COLO668 (cell line): ENCODE results near the gene C16orf86.

Experiments
- DNase-seq: peaks from one replicate; lab custom pipeline; 2025; ENCODE audit not compliant: unreplicated experiment; lab: John Stamatoyannopoulos, UW

C16orf86 gene

DNA sequence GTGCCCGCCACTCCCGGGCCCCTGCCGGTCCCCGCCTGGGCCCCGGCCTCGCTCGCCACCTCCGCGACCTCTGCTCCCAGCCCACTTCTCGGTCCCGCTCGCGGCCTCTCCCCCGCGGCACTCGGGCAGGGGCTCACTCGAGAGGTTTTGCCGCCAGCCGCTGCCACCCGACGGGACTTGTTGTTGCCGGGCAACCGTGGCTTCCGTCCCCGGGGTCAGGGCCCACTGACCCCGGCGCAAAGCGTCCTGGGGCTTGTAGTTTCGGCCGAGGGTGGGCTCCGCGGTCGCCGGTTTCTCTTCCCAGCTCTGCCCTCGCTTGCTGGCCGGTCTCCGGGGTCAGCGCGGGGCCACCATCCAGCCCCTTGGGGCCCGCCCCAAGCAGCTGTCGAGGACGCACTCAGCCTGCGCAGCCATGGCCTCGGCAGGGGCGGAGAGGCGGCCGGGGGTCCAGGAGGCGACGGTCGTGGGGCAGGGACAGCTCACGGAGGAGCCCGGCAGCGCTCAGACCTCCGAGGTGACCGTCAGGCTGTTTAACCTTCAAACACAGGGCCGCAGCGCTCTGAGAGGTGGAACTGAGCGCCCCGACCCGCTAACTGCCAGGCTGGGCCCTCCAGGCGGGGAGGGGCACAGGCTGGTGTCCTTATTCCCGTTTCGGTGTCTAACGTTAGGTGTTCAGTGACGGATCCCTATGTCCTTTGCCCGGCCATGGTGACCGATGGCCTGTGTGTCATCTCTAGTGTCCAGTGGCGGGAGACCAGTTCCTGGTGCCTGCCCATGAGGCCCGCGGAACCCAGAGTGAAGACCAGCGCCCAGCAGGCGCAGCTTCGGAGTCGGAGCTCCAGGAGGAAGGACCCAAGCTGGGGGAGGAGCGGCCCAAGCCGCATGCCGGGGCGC lies at the start of gene C16orf86, which contains the start of gene ENKD1:
Gene C16orf86 (plus strand): TSS at position 256 of the 894 bp plus-strand sequence. CDS start 157 bp downstream, at position 413.
Gene ENKD1 (minus strand): TSS at position 192 of the 894 bp plus-strand sequence. CDS start 308 bp downstream, outside the sequence.
- DNase-seq, result peak; percentile 92

DNA sequence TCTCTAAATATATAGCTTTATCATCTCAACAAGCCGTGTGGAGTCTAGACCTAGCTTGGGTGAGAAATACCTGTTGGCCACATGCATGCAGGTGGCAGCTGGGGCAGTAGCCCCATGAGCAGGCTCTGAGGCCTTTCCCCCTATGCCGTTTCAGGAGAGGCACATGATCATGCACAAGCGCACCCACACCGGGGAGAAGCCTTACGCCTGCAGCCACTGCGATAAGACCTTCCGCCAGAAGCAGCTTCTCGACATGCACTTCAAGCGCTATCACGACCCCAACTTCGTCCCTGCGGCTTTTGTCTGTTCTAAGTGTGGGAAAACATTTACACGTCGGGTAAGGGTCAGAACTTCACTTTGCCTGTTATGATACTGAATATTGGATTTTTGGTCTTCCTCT lies 38.4 kb upstream of the C16orf86 start:
- DNase-seq, result no peak

DNA sequence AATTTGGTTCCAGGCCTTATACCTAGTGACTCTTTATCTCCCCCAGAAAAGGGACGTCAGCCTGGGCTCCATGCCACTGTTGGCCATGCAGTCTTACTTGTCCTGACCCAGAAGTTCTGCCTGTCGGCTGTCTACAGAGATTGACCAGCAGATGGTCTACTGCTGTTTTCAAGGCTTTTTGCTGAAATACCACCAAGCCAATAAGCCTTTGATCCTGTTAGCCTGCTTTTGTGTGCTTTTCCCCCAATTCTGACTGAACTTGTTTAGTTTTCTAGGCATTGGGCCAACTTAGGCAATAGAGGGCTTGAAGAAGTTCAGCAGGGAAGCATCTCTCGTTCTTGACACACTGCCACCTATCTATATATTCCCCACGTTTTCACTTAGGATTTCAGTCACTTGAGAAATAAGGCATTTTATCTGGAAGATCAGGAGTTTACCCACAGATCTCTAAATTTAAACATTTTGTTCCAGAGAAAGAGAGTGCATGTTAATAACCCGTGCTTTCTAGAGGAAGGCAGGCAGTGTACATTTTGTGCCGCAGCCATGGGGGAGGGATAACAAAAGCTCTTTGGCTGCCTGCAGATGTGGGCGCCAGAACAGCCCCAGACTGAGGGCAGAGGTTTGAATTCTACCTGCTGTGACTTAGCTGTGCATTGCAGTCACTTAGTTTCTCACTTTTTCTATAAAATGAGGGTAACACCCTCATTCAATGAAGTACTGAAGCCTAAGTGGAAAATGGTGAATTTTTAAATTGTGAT lies 34.0 kb upstream of the C16orf86 start:
- no peak for DNase-seq

GRCh38 chr16:67636713-67637112 lies 29.9 kb upstream of the C16orf86 start:
- no peak for DNase-seq

DNA sequence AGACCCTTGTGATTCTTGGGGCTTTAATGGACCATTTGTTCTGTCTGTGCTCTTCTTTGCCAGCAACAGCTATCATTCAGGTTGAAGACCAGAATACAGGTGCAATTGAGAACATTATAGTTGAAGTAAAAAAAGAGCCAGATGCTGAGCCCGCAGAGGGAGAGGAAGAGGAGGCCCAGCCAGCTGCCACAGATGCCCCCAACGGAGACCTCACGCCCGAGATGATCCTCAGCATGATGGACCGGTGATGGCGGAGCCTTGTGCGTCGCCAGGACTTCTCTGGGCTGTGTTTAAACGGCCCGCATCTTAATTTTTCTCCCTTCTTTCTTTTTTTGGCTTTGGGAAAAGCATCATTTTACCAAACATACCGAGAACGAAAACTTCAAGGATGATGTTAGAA lies 29.0 kb upstream of the C16orf86 start:
- no peak for DNase-seq

- no peak for DNase-seq
These were observed 24.6 kb upstream of the C16orf86 start for GRCh38 chr16:67641779-67642708.

- DNase-seq, result no peak
These were observed 22.6 kb upstream of the C16orf86 start for GRCh38 chr16:67644038-67644437.

GRCh38 chr16:67645397-67646121 lies 21.1 kb upstream of the C16orf86 start:
- DNase-seq, result peak; percentile 47

- DNase-seq, result no peak
These were observed 19.4 kb upstream of the C16orf86 start for GRCh38 chr16:67647111-67647651.

- DNase-seq, result no peak
These were observed 18.9 kb upstream of the C16orf86 start for GRCh38 chr16:67647681-67648080.

DNA sequence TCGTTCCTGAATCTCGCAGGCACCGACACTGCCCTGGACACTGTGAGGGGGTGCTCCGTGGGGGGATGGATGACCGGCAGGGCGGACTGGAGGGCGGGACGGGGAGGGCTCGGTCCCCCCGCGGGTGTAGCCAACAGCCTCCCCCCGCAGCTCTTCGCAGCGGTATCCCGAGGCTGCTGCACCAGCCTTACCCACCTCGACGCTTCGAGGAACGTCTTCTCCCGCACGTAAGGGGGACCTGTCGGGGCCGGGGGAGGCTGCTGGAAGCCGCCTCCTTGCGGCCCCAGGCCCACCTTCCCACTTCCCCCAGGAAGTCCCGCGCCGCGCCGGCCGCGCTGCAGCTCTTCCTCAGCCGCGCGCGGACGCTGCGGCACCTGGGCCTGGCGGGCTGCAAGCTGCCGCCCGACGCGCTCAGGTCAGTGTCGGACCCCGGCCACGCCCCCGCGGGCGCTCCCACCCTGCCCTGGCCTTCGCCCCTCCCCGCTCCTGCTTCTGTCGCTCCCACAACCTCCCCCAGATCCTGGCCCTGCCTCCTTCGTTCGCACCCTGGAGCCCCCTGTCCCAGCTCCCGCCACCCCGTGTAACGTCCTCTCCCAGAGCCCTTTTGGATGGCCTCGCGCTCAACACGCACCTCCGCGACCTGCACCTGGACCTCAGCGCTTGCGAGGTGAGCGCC lies 18.4 kb upstream of the C16orf86 start:
- no peak for DNase-seq

GRCh38 chr16:67648764-67649407 lies 17.7 kb upstream of the C16orf86 start:
- DNase-seq, result no peak

DNA sequence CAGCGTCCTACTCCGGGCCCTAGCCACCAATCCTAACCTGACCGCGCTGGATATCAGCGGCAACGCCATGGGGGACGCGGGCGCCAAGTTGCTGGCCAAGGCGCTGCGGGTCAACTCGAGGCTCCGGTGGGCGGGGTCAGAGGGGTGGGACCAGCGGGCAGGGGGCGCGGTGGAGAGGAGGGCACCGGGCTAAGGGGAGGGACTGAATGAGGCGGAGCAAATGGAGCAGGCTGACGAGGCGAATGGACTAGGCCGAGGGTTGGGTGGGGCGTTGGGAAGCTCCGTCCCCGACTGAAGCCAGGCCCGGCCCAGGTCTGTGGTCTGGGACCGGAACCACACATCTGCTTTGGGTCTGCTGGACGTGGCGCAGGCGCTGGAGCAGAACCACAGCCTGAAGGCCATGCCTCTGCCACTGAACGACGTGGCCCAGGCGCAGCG lies 17.1 kb upstream of the C16orf86 start:
- no peak for DNase-seq

- DNase-seq, result no peak
These were observed 16.6 kb upstream of the C16orf86 start for GRCh38 chr16:67650023-67650422.

GRCh38 chr16:67651039-67651438 lies 15.6 kb upstream of the C16orf86 start:
- DNase-seq, result no peak

- no peak for DNase-seq
These were observed 14.8 kb upstream of the C16orf86 start for GRCh38 chr16:67651847-67652246.

DNA sequence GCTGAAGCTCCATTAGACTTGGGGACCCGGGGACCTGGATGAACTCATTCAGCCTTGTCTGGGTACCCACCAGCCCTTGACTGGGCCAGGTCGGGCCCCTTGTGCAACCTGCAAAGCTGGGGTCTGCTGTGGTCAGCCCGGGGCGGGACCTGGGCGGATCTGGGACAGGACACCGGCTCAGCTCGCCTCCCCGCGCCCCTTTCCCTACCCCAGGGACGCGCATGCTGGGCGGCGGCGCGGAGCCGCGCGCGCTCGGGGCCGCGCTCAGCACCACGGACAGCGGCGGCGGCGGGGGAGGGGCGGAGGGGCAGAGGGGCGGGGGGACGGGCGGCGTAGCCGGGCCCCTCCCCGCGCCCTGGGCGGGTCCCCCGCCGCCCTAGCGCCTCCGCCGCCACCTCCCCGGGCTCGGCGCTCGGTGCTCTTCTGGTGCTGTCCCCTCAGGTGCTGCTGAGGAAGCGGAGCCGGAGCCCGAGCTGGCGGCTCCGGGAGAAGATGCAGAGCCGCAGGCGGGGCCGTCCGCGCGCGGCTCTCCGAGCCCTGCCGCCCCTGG lies 14.0 kb upstream of the C16orf86 start:
- no peak for DNase-seq

GRCh38 chr16:67653128-67653788 lies 13.4 kb upstream of the C16orf86 start:
- DNase-seq, result peak; percentile 28
